ENCODE results near the gene SCARB1.

Gene SCARB1

DNA sequence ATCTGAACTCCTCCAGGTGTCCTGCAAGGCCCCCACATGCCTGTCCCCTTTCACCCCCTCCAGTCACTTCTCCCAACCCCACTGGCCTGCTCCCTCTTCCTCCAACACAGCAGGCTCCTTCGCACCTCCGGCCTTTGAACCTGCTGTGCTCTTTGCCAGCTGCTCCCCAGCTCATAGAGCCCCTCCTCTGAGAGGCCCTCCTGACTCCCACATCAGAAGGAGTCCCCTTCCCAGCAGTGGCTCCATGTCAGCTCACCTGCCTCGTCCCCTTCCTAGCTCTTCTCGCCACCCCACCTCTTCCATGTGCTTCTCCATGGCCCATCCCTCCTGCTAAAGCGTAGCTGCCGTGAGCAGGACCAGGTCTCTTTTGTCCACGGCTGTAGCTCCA lies 22.1 kb downstream of the SCARB1 start:
- DNase-seq, result no peak

DNA sequence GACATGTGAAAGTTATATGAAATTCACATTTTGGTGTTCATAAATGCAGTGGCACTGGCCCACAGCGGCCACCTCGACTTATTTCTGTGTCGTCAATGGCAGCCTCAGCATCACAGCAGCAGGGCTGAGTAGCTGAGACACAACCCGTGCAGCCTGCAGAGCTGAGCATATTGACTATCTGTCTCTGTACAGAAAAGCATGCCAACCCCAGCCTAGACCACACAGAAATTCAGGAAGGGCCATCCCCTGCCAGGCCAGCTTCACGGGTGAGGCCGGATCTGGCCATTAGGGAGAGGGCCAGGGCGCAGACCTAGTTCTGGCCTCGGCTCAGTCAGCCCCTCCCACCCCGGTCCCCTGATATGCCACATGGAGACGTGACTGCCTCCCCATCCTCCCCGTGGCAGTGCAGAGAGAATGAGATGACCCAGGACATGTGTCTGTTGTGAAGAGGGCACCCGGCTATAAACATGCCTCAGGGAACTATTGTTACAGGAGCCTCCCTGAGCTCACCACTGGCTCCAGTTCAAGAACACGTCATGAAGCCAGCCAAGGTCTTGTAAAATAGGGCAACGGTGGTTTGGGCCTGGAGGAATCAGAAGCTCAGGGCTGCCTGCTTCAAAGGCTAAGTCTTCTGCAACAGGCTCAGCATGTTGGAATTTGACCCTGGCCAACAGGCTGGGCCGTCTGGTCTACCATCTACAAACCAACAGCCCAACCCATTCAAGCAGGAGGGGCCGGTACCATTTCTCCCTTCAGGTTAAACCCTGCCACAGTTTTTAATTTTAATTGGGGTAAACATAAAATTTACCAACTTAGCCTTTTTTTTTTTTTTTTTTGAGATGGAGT lies 25.5 kb downstream of the SCARB1 start:
- no peak for DNase-seq

DNA sequence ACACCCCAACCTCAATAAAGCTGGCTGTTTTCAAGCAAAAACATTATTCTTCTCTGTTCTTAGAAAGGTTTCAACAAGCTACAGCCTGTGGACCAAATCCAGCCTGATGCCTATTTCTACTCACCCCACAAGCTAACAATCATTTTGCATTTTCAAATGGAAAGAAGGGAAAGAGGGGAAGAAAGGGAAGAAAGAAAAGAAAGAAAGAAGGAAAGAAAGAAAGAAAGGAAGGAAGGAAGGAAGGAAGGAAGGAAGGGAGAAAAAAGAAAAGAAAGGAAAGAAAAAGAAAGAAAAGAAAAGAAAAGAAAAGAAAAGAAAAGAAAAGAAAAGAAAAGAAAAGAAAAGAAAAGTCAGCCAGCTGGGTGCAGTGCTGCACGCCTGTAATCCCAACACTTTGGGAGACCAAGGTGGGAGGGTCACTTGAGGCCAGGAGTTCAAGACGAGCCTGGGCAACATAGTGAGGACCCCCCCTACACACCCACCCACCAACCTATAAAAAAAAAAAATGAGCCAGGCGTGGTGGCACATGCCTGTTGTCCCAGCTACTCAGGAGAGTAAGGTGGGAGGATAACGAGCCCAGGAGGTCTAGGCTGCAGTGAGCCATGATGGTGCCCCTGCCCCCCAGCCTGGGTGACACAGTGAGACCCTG lies 26.3 kb downstream of the SCARB1 start:
- DNase-seq, result no peak

DNA sequence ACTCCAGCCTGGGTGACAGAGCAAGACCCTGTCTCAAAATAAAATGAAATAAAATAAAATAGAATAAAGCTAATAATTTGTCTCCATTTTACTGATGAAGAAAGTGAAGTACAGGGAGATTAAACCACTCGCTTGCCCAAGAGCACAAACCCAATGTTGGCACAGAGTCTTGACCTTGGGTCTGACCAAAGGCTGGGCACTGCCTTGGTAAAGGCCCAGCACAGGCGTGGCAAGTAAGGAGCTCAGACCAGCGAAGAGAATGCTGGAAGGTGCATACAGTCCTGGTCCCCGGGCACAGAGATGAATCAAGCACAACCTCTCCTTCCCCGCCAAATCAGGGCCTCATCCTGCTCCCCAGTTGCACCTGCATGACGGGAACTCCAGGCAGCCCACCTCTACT lies 26.9 kb downstream of the SCARB1 start:
- no peak for DNase-seq

DNA sequence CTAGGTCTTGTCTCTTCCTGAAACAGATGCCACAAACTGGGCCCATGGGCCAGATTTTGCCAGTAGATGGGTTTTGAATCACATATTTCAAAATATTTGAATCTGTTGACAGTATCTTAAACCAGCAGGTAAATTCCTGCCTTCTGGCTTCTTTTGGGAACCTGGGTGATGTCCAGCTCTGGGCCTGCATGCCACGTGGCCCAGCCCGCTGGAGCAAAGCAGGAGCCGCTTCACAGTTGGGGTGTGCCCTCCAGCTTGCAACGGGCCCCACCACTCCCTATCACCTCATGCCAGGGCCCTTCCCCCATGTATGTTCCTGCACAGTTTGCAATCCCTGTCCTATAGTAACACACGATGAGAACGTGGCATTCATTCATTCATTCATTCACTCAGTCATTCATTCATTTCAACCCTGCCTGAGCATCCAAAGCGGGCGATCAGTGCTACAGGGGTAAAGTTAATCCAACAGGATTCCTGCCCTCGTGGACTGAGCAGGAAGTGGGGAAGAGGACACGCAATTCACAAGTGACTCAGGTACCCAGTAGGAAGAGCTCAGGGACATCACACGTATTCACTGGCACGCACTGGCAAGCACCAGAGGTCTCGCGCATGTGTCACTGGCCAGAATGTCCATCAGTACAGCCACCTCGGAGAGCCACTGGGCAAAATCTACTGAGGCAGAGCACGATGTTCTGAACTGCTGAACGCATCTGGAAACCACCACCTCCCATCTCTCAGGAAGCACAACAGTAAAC lies 27.8 kb downstream of the SCARB1 start:
- DNase-seq, result no peak

DNA sequence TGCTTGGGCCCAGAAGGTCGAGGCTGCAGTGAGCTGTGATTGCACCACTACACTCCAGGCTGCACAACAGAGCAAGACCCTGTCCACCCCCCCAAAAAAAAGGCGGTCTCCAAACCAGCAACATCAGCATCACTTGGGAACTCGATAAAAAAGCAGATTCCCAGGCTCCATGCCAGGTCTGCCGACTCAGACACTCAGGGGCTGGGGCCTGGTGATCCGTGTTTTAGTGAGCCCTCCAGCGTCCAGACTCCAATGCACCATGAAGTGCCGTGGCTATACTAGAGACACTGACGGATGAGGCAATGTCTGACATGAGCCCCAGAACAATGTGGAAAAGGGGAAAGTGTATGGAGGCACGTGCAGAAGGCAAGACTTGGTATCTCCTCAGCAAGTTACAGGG lies 28.8 kb downstream of the SCARB1 start:
- no peak for DNase-seq

DNA sequence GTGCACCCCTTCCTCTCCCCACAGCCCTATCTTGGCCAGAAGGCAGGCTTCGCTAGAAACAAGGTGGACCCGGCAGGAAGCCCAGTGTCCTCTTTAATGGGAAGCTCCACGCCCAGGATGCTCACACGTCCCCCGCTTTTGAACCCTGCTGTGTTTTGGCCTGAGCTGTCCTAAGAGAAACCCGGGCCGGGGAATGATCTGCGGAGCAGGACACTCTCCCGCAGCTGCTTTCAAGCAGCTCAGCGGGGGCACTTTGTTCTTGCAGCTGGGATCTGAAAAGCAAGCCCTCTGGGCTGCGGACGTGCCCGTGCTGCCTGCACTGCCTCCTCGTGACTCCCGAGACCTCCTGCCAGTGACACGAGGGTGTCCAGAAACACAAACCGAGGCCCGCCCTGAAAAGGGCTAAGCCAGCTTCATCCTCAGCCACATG lies 30.0 kb downstream of the SCARB1 start:
- no peak for DNase-seq

DNA sequence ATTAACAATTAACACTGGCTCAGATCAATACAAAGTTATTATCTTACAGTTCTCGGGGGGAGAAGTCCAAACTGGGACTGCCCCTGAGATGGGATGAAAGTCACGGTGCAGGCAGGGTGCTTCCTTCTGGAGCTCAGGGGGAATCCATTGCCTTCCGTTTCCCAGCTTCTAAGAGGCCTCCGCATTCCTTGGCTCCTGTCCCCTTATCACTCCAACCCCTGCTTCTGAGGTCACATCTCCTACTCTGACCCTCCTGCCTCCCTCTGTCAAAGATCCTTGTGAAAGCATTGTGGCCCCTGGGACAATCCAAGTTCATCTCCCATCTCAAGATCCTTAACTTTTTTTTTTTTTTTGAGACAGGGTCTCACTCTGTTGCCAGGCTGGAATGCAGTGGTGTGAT lies 30.8 kb downstream of the SCARB1 start:
- DNase-seq, result no peak

DNA sequence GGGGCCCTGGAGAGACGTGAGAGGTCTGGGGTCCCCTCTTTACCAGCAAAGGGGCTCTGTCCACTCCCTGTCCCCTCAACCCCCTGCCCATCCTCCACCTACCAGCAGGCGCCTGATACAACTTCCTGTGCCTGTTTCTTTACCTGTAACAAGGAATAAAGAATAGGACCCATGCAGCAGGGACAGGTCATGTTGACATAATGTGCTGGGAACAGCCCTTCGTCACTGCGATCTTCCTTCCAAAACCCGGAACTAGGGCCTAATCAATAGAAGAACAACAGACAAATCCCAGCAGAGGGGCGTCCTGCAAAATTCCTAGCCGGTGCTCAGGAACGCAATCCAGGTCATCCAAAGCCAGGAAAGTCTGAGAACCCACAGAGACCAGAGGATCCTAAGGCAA lies 32.1 kb downstream of the SCARB1 start:
- DNase-seq, result no peak

DNA sequence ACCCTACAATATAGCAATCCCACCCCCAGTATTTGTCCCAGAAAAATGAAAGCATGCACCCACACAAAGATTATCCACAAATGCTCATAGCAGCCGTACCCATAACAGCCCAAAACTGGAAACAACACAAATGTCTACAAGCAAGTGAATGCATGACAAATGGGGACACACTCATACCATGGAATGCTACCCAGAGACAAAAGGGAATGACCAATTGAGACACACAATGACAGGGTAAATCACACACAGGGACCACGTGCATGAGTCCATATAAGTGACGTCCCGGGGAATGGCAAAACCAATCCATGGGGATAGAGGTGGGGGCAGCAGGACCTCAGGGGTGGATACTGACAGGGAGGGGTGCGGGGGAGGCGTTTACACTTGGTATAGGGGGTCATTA lies 33.4 kb downstream of the SCARB1 start:
- DNase-seq, result no peak

DNA sequence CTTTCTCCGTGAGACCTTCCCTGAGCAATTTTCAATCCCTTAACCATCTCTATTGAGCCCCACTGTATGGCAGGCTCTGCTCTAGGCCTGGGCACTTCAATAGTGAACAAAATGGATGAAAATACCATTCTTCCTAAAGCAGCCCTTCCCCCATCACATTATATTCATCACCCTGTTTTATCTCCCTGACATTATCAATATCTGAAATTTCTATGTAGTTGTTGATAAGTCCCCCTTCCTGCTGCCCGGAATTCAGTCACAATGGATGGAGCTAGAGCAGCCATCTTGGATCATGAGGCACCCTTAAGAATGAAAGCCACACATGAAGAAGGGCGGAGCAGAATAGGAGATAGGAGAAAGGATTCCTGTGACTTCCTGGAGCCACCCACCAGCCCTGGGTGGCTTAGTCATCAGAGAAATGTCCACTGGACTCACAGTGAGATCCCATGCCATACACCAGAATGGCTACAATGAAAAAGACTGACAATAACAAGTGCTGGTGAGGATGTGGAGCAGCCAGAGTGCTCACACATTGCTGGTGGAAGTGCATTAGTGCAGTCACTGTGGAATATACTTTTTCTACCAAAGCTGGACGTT lies 33.9 kb downstream of the SCARB1 start:
- no peak for DNase-seq

DNA sequence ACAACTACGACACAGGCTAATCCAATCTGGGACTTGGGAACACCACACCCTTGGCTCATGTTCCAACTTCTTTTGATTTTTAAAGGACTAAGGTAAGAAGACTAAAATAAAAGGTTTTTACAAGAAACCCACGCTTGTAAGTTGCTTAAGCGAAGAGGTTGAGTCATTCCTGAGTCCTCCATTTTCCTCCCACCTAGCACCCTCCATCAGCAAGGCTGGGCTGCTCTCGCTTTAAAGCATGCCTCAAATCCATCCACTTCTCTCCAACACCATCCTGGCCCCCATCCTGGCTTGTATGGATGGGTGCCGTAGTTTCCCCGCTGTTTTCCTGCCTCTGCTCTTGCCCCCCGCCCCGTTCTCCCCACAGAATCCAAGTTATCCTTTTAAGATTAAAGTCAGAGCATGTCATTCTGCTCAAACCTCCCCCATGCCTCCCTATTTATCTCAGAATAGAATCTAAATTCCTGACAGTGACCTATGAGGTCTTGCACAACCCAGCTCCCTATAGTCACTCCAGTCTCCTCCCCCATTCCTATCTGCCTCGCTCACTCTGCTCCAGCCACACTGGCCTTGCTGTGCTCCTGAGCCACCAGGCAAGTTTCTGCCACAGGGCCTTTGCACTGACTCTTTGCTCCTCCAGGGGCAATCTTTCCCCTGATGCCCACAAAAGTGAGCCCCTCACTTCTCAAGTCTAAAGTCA lies 34.5 kb downstream of the SCARB1 start:
- DNase-seq, result no peak

DNA sequence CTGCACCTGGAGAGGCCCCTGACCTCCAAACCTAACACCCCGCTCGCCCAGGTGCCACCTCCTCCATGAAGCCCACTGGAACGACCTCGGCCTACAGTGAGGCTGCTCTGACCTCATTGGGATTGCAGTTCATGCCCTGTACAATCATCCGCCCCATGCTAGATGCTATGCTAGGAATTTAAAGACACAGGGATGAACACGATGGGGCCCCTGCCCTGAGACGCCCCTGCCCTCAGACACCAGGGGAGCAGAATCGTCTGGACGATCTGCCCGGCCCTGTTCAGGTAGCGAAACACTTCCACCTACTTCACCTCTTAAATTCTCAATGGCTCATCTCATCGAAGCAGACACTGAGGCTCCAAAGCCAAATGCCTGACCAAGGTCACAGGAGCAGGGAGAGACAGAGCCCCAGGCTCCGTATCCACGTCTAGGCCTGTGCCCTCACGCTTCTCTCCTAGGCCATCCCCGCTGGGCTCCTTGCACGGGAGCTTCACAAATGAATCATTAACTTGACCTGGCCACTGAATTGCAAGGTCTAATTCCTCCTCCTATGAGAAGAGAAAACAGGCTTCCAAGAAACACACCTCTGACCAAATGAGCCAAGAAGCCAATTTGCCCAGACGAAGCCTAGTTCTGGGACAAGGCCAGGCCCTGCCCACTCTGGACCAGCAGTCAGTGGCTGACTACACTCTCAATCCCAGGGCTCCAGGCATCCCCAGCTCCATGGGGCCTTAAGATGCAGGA lies 35.2 kb downstream of the SCARB1 start:
- DNase-seq, result peak; percentile 49

DNA sequence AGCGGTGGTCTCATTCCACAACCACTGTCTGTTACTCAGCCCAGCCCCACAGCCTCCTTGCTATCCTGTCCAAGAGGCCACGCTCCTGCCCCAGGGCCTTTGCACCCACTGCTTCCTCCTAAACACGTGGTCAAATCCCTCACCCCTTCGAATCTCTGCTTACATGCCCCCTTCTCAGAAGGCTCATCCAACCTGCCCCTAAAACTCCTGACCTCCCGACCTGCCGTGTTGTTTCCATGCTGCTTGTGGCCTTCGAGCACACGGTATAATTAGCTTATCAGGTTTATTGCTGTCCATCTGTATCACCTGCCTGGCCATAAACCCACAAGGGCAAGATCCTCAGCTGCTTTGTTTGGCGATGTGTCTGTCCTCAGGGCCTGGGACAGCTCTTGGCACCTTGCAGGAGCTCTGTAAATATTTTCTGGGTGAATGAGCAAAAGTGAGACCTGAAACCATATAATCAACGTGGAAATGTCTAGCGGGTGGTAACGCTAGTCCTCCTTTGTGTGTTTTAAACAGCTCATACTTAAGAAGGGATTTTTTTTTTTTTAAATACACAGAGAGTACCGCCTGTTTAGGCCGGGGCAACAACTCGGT lies 36.0 kb downstream of the SCARB1 start:
- DNase-seq, result no peak

DNA sequence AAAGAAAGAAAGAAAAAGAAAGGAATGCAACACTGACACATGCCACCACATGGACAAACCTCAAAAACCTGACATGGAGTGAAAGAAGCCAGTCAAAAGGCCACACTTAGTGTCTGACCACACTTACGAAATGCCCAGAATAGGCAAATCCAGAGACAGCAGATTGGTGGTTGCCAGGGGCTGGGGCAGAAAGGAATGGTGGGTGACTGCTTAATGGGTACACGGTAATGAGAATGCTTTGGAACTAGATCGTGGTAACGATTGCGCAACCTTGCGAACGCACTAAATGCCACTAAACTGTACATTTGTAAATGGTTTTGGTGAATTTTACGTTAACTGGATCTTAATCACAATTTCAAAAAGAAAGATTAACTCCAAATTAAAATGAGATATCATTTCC lies 39.5 kb downstream of the SCARB1 start:
- DNase-seq, result no peak

DNA sequence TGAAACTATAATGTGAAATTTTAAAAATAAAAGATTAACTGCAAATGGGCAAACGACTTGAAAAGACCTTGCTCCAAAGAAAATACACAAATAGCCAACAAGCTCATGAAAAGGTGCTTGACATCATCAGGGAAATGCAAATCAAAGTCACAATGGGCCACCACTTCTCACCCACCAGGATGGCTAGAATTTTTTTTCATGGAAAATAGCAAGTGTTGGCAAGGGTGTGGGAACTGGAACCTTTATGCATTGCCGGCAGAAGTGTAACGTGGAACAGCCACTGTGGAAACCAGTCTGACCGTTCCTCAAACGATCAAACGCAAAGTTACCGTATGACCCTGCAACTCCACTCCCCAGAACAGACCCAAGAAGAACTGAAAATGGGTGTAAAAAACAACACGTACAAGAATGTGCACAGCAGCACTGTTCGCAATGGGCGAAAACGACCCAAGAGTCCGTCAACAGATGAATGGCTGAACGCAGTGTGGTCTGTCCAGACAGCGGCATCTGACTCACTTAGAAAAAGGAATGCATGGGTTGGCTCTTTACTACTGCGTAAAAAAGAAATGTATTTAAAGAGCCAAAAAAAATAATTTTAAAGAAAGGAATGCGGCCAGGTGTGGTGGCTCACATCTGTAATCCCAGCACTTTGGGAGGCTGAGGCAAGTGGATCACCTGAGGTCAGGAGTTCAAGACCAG lies 40.2 kb downstream of the SCARB1 start:
- DNase-seq, result no peak

DNA sequence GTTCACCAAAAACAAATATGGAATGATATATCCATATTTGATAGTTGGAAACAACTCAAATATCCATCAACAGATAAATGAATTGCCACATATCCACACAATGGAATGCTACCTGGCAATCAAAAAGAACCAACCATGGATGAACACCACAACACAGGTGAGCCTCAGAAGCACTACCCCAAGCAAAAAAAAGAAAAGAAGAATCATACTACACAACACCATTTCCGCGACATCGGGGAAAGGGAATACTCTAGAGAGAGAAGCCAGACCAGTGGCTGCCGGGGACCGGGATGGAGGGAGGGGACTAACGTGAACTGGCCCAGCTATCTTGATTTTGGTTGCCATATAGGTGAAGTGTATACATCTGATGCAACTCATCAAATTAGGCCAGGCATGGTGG lies 41.4 kb downstream of the SCARB1 start:
- DNase-seq, result no peak

DNA sequence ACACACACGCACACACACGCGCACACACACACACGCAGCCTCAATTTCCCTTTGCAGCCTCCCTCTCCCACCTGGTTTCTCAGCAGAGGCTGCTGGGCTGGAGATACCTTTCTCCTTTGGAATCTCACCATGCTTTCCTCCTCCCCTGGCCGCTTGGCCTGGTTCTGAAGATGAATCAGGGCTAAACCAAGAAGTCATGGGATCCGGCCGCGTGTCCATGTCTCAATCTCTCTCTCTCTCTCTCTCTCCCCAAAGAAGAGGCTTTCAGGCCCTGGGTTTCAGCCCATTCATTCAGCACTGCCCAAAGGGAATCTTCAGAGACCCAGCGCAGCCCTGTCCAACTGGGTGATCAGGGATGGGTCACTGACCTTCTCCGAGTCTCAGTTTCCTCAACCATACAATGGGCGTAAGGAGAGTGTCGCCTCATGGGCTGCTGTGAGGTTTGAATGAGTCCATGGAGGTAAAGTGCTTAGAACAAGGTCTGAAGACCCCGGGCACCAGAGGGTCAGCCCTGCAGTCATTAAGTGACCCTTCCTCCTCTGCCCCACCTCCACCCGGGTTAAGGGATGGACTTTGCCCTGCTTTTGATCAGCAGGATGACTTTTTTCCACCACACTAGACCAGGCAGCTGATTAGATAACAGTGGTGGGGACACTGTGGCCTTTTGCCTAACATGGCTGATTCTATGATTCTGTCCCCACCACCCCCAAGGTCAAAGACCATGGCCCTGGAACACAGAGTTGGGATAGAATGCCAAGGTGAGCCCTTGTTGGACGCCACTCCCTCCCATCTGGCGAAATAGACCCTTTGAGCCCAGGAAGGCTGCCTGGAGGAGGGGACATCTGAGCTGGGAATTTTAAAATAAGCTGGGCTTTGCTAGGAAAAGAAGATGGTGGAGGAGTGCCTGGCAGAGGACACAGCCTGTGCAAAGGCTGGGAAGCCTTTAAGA lies 42.1 kb downstream of the SCARB1 start:
- DNase-seq, result no peak

DNA sequence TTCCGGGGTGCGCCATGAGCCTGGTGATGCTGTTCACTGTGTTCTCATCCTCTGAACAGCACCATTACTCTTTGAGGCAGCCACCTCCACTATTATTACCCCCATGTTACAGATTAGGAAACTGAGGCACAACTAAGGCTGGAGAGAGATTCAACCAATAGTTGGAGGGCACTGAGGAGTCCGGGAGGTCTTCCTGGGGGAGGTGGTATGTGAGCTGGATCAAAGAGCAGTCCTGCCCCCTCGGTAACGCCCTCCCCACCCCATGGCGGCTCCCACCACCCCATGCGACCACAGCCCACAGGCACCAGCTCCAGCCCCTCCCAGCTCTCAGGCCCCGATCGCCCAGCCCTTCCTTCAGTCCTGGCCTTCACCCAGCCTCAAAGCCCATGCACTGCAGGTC lies 43.5 kb downstream of the SCARB1 start:
- DNase-seq, result no peak

DNA sequence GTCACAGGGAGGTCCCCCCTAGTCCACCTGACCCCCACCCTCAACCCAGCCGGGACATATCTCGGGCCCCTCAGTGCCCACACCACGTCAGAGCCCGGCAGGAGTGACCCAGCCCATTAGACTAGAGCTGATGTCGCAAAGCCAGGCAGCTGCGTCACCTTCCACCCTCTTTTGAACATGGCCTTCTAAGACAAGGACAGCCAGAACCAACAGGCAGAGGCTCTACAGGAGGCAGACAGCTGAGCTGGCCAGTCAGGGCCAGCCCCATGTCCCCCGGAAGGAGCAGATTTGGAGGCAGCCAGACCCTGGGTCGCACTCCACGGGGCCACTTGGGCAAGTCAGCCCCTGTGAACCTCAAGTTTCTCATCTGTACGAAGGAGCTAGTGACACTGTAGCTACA lies 44.1 kb downstream of the SCARB1 start:
- DNase-seq, result no peak
